ENCODE measurements around the gene MLANA.

MLANA gene

GRCh38 chr9:5846096-5846495 lies 44.6 kb upstream of the MLANA start:
- POLR2A ChIA-PET, result no interaction called here
- no peak for DNase-seq (ENCODE audit: low read depth, low spot score)
- no peak for TF ChIP-seq CTCF (IDR thresholded peaks at IDR 0.05; ENCODE audit: insufficient read depth, low read length, missing control alignments)
- H3K4me3 ChIP-seq (ENCODE audit: low read depth, low read length), result no peak overlapping the region
- CTCF ChIA-PET, result interaction anchor here (6.3 kb wide), 1 partner anchor 12 kb away, joined by 61 read pairs; the partner anchor contains the start of gene ERMP1

GRCh38 chr9:5846501-5846921 lies 44.2 kb upstream of the MLANA start:
- DNase-seq (ENCODE audit: low read depth, low spot score), result no peak
- TF ChIP-seq CTCF (IDR thresholded peaks at IDR 0.05; ENCODE audit: insufficient read depth, low read length, missing control alignments), result no peak
- ChIA-PET POLR2A (no interaction called here), CTCF (interaction anchor here (6.3 kb wide), 1 partner anchor 13 kb away, joined by 61 read pairs; the partner anchor contains the start of gene ERMP1)
- H3K4me3 ChIP-seq (ENCODE audit: low read depth, low read length), result no peak overlapping the region

GRCh38 chr9:5848372-5848882 lies 42.3 kb upstream of the MLANA start:
- CTCF ChIA-PET, result interaction anchor here (1.2 to 7.1 kb wide), 3 partner anchors 10 to 37 kb away, joined by 3 to 49 read pairs (median 4); partner anchors contain the start of gene ERMP1
- DNase-seq (ENCODE audit: low read depth, low spot score), result no peak
- no peak overlapping the region for H3K4me3 ChIP-seq (ENCODE audit: low read depth, low read length)
- POLR2A ChIA-PET, result no interaction called here
- TF ChIP-seq CTCF (IDR thresholded peaks at IDR 0.05; ENCODE audit: insufficient read depth, low read length, missing control alignments), result no peak

- TF ChIP-seq CTCF (IDR thresholded peaks at IDR 0.05; ENCODE audit: insufficient read depth, low read length, missing control alignments), result no peak
- ChIA-PET CTCF (interaction anchor here (7.1 kb wide), 1 partner anchor 18 kb away, joined by 49 read pairs; the partner anchor contains the start of gene ERMP1), POLR2A (no interaction called here)
- no peak overlapping the region for H3K4me3 ChIP-seq (ENCODE audit: low read depth, low read length)
- no peak for DNase-seq (ENCODE audit: low read depth, low spot score)
Measured at GRCh38 chr9:5850724-5851122, 40.0 kb upstream of the MLANA start.

GRCh38 chr9:5851445-5851844 lies 39.2 kb upstream of the MLANA start:
- CTCF ChIA-PET, result interaction anchor here (0.6 to 7.1 kb wide), 3 partner anchors 18 to 116 kb away, joined by 3 to 49 read pairs (median 4); partner anchors contain the start of gene ERMP1
- H3K4me3 ChIP-seq (ENCODE audit: low read depth, low read length), result no peak overlapping the region
- no peak for DNase-seq (ENCODE audit: low read depth, low spot score)
- POLR2A ChIA-PET, result no interaction called here
- TF ChIP-seq CTCF (IDR thresholded peaks at IDR 0.05; ENCODE audit: insufficient read depth, low read length, missing control alignments), result no peak

- POLR2A ChIA-PET, result no interaction called here
- no peak for DNase-seq (ENCODE audit: low read depth, low spot score)
- TF ChIP-seq CTCF (IDR thresholded peaks at IDR 0.05; ENCODE audit: insufficient read depth, low read length, missing control alignments), result no peak
- no peak overlapping the region for H3K4me3 ChIP-seq (ENCODE audit: low read depth, low read length)
- CTCF ChIA-PET, result interaction anchor here (7.1 kb wide), 1 partner anchor 20 kb away, joined by 49 read pairs; the partner anchor contains the start of gene ERMP1
Measured at GRCh38 chr9:5852987-5853386, 37.7 kb upstream of the MLANA start.

Data from AG04449 (cell line).